Prostate gland (tissue), 2 donors: ENCODE measurements around the gene AK8. TPM values are rescaled to one million over a fixed set of nuclear protein-coding genes. Genes with fewer than 3 reads are reported as not detected.

Experiments
- DNase-seq: peaks from one replicate; pipeline ENCODE4 v3.0.0-alpha.2; 2019; ENCODE audit warnings: low spot score
- H3K27ac ChIP-seq, 2 donors: fragments of 200-600 bp; sonication (generic); 2 replicates each; pipeline ENCODE4 v1.5.1; 2017 to 2019
- H3K27me3 ChIP-seq: fragments of 200-600 bp; sonication (generic); replicated peaks from 2 replicates; pipeline ENCODE4 v1.5.1; 2019; ENCODE audit not compliant: insufficient read depth
- H3K36me3 ChIP-seq, 2 donors: fragments of 200-600 bp; sonication (generic); 1 replicate in 1 of 2; 2 replicates in 1 of 2; pipeline versions ENCODE4 v1.5.1 to v1.8.1; 2017 to 2019
- H3K4me1 ChIP-seq: fragments of 200-600 bp; sonication (generic); replicated peaks from 2 replicates; pipeline ENCODE4 v1.5.1; 2019
- H3K4me3 ChIP-seq, 2 donors: fragments of 200-600 bp; sonication (generic); 2 replicates each; pipeline ENCODE4 v1.5.1; 2017 to 2019
- H3K9me3 ChIP-seq: fragments of 200-600 bp; sonication (generic); 2 replicates; pipeline ENCODE4 v1.5.1; 2017
- CTCF ChIP-seq, 4 experiments: fragments of 200-600 bp in 2 of 4; fragments of 450-650 bp in 2 of 4; sonication (generic) in 2 of 4; IDR thresholded peaks; 1 replicate in 3 of 4; 2 replicates in 1 of 4; pipeline ENCODE4 v1.5.1; 2016 to 2019; ENCODE audit warnings: antibody characterized with exemption in 4 of 4, mild to moderate bottlenecking in 2 of 4, moderate library complexity in 2 of 4
- POLR2A ChIP-seq: fragments of 450-650 bp; IDR thresholded peaks from one replicate; pipeline ENCODE4 v1.6.1; 2016; ENCODE audit warnings: antibody characterized with exemption, mild to moderate bottlenecking
- POLR2AphosphoS5 ChIP-seq: sonication (generic); formaldehyde crosslinking; IDR thresholded peaks from one replicate; pipeline ENCODE4 v1.6.1; 2017; ENCODE audit warnings: antibody characterized with exemption
- WGBS: methylation state at CpG from one replicate; pipeline ENCODE4 v1.1.5; 2018; 5-methylcytosine and 5-hydroxymethylcytosine counted together
- intact Hi-C: fragments of 100-400 bp; cut with DNase I; formaldehyde crosslinking; loops from one replicate; pipeline ENCODE4 v1.14.2; 2022
- total RNA-seq, 2 donors: library from RNA; depleted of rRNA; stranded (reverse); fragments of >200 nt; gene quantifications; one replicate each; pipeline ENCODE4 v1.1.0, GENCODE V29; 2016

The AK8 gene
- total RNA-seq, 2 donors from 2014 or later, result 3.3 to 4.1 TPM

DNA sequence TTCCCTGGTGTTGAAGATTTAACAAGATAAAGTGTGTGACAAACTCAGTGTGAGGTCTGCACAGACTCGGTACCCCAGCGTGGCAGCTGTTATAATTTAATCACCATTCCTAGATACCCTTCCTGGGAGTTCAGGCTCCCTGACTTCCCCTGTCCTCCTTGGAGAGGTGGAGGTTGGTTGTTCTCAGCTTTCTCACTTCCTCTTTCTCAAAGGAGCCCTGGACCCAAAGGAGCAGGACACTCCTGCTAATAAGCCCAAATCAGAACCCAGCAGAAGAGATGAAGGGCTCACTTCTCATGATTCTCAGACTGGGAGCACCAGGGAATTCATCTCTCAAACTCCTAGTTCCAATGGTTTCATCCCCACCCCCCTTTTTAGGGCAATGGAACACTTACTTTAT, 149.6 kb downstream of the AK8 start:
- intact Hi-C loops, result no loop called here
- Histone ChIP-seq H3K4me1 (no peaks in the 10 kb centered on the region), H3K36me3 (no peaks in the 10 kb centered on the region), H3K27ac (no peak overlapping the region), H3K27me3 (no peaks in the 10 kb centered on the region), H3K4me3 (no peak overlapping the region), H3K9me3 (no peaks in the 10 kb centered on the region)
- DNase-seq, result no peak
- 67% methylated on average over 2 of the region's 2 CpGs for WGBS
- TF ChIP-seq CTCF (IDR thresholded peaks at IDR 0.05), result no peak
- no peak for TF ChIP-seq POLR2AphosphoS5
- no peak for TF ChIP-seq POLR2A

DNA sequence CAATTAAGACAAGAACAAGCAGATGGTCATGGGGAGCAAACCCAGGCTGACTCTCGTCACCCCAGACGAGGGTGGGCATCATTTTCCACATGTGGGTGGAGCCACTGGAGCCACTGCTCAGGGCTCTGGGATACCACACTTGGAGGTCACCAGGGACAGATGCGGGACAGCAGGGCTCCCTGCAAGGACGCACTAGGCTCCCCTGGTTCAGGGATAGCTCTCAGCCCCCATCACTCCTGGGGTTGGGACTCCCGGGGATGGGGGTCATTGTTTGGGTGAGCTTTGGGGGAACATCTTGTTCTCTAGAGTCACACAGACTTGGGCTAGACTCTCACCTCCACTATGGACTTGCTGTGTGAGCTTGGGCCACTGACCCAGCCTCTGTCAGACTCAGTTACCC, 150.0 kb downstream of the AK8 start:
- no peaks in the 10 kb centered on the region for H3K36me3 ChIP-seq
- no peak overlapping the region for H3K27ac ChIP-seq
- no peaks in the 10 kb centered on the region for H3K9me3 ChIP-seq
- intact Hi-C loops, result no loop called here
- no peak overlapping the region for H3K4me3 ChIP-seq
- H3K4me1 ChIP-seq, result no peaks in the 10 kb centered on the region
- no peak for DNase-seq
- no peak for TF ChIP-seq POLR2A
- no peak for TF ChIP-seq POLR2AphosphoS5
- TF ChIP-seq CTCF (IDR thresholded peaks at IDR 0.05), result no peak
- 88% methylated on average over 4 of the region's 5 CpGs for WGBS
- H3K27me3 ChIP-seq, result no peaks in the 10 kb centered on the region

DNA sequence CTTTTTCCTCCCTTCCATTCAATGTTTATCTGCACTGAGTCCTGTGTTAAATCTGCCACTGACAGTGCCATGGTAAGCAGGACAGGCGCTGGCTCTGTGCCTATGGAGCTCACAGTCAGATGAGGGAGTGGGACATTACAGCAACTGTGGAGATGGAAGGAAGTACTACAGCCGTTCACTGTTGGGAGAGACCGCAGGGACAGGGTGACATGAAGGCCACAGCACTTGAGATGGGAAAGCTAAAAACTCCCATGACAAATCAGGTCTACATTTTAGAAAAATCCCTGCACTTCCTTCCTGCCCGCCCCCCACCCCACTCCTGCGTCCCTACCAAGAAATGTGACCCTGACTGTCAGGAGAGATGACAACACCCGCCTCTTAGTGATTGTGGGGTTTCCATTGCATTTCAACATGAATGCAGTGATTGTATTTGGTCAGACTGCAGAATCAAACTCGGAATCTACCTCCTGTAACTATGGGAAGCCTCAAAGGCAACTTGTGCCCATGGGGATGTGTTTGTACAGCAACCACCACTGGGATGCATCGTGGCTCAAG, 151.4 kb downstream of the AK8 start:
- intact Hi-C loops, result no loop called here
- WGBS, result 76% methylated on average over 8 of the region's 8 CpGs
- no peak for DNase-seq
- Histone ChIP-seq H3K4me3 (no peak overlapping the region), H3K27ac (no peak overlapping the region), H3K36me3 (no peaks in the 10 kb centered on the region), H3K27me3 (peaks cover 3% of the 10 kb centered on the region), H3K9me3 (no peaks in the 10 kb centered on the region), H3K4me1 (no peaks in the 10 kb centered on the region)
- TF ChIP-seq CTCF (IDR thresholded peaks at IDR 0.05), result no peak

DNA sequence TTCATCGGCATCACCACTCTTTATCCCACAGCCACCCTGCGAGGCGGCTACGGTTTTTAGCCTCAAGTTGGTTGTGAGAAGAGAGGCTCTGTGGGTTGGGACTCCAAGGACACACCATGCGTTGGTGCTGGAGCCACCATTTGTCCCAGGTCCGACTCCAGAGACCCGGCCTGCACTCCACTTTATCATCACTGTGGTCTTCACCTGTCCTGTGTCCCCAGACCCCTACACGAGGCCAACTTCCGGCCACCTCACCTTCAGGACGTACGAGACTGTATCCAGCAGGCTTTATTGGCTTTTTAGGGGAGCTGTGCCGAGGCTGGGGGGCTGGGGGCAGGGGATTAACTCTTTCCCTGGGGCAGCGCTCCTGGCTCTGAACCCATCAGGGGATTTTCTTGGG, 152.8 kb downstream of the AK8 start:
- Histone ChIP-seq H3K9me3 (no peaks in the 10 kb centered on the region), H3K4me1 (no peaks in the 10 kb centered on the region), H3K27ac (no peak overlapping the region), H3K27me3 (peaks cover 3% of the 10 kb centered on the region), H3K36me3 (no peaks in the 10 kb centered on the region), H3K4me3 (no peak overlapping the region)
- over 99% methylated on average over 13 of the region's 13 CpGs for WGBS
- TF ChIP-seq CTCF (IDR thresholded peaks at IDR 0.05), result no peak
- no peak for TF ChIP-seq POLR2A
- TF ChIP-seq POLR2AphosphoS5, result no peak
- DNase-seq, result no peak
- intact Hi-C loops, result no loop called here

- H3K36me3 ChIP-seq, result no peaks in the 10 kb centered on the region
- H3K4me1 ChIP-seq, result no peaks in the 10 kb centered on the region
- H3K27ac ChIP-seq, result no peak overlapping the region
- peaks cover 3% of the 10 kb centered on the region for H3K27me3 ChIP-seq
- no peak for DNase-seq
- TF ChIP-seq POLR2A (no peak), CTCF (IDR thresholded peaks at IDR 0.05) (no peak), POLR2AphosphoS5 (no peak)
- H3K4me3 ChIP-seq, result no peak overlapping the region
- WGBS, result 78% methylated on average over 4 of the region's 4 CpGs
- intact Hi-C loops, result no loop called here
- no peaks in the 10 kb centered on the region for H3K9me3 ChIP-seq
These were observed 154.3 kb downstream of the AK8 start for GRCh38 chr9:132723809-132724208.
